ENCODE data around the gene ANO2.
"Not testable (repeated sequence)": the region's sequence is repeated elsewhere in the genome, so short reads cannot be mapped to it uniquely, and the experiment has no call there.

The ANO2 gene

GRCh38 chr12:5561057-5561456, 384.0 kb downstream of the ANO2 start:
- H3K4me3 ChIP-seq (ENCODE audit: low read depth, low read length), result no peak overlapping the region

- no peak overlapping the region for H3K4me3 ChIP-seq (ENCODE audit: low read depth, low read length)
Measured at GRCh38 chr12:5560265-5560664, 384.8 kb downstream of the ANO2 start.

- H3K4me3 ChIP-seq (ENCODE audit: low read depth, low read length), result no peak overlapping the region
Measured at GRCh38 chr12:5557906-5558305, 387.2 kb downstream of the ANO2 start.

- no peak overlapping the region for H3K4me3 ChIP-seq (ENCODE audit: low read depth, low read length)
Measured at GRCh38 chr12:5556946-5557673, 387.9 kb downstream of the ANO2 start.

- H3K4me3 ChIP-seq (ENCODE audit: low read depth, low read length), result no peak overlapping the region
Measured at GRCh38 chr12:5556033-5556614, 388.9 kb downstream of the ANO2 start.

GRCh38 chr12:5554711-5555110, 390.3 kb downstream of the ANO2 start:
- no peak overlapping the region for H3K4me3 ChIP-seq (ENCODE audit: low read depth, low read length)

GRCh38 chr12:5549011-5549410, 396.0 kb downstream of the ANO2 start:
- no peak overlapping the region for H3K4me3 ChIP-seq (ENCODE audit: low read depth, low read length)

- H3K4me3 ChIP-seq (ENCODE audit: low read depth, low read length), result no peak overlapping the region
Measured at GRCh38 chr12:5548152-5548943, 396.7 kb downstream of the ANO2 start.

- H3K4me3 ChIP-seq (ENCODE audit: low read depth, low read length), result no peak overlapping the region
Measured at GRCh38 chr12:5546616-5547015, 398.4 kb downstream of the ANO2 start.

- H3K4me3 ChIP-seq (ENCODE audit: low read depth, low read length), result no peak overlapping the region
Measured at GRCh38 chr12:5537771-5538170, 407.3 kb downstream of the ANO2 start.

GRCh38 chr12:5537026-5537615, 407.9 kb downstream of the ANO2 start:
- H3K4me3 ChIP-seq (ENCODE audit: low read depth, low read length), result not testable (repeated sequence)

- H3K4me3 ChIP-seq (ENCODE audit: low read depth, low read length), result no peak overlapping the region
Measured at GRCh38 chr12:5535541-5535940, 409.5 kb downstream of the ANO2 start.

GRCh38 chr12:5534426-5535199, 410.4 kb downstream of the ANO2 start:
- H3K4me3 ChIP-seq (ENCODE audit: low read depth, low read length), result no peak overlapping the region

- H3K4me3 ChIP-seq (ENCODE audit: low read depth, low read length), result no peak overlapping the region
Measured at GRCh38 chr12:5533368-5533767, 411.7 kb downstream of the ANO2 start.

GRCh38 chr12:5525783-5526367, 419.2 kb downstream of the ANO2 start:
- no peak overlapping the region for H3K4me3 ChIP-seq (ENCODE audit: low read depth, low read length)

GRCh38 chr12:5524769-5525436, 420.2 kb downstream of the ANO2 start:
- H3K4me3 ChIP-seq (ENCODE audit: low read depth, low read length), result no peak overlapping the region

- no peak overlapping the region for H3K4me3 ChIP-seq (ENCODE audit: low read depth, low read length)
Measured at GRCh38 chr12:5524116-5524768, 420.8 kb downstream of the ANO2 start.

- H3K4me3 ChIP-seq (ENCODE audit: low read depth, low read length), result no peak overlapping the region
Measured at GRCh38 chr12:5523396-5524115, 421.5 kb downstream of the ANO2 start.
